Caco-2 (cell line): ENCODE measurements around the gene ADRA1B. TPM values are rescaled to one million over a fixed set of nuclear protein-coding genes. Genes with fewer than 3 reads are reported as not detected.

Experiments used
- BruUV-seq: library from RNA; stranded (reverse); fragments of 400-500 nt; replicated peaks from 2 replicates; lab custom pipeline; 2021; lab: Mats Ljungman, UMichigan
- CTCF ChIA-PET: fragments of 300-600 bp; sonication (Branson Sonifier 250); formaldehyde crosslinking; loops from one replicate; lab custom pipeline; 2022; ENCODE audit warnings: antibody characterized with exemption; lab: Charles Lee
- POLR2A ChIA-PET: fragments of 300-600 bp; sonication (Branson Sonifier 250); formaldehyde crosslinking; loops from one replicate; lab custom pipeline; 2022; ENCODE audit warnings: antibody characterized with exemption; lab: Charles Lee
- DNase-seq, 2 experiments: peaks; one replicate each; pipeline versions ENCODE4 v3.0.0 to v3.0.0-alpha.2; 2020 to 2022
- H3K27me3 ChIP-seq: replicated peaks from 2 replicates; pipeline ENCODE4 v1.6.0; 2011; ENCODE audit warnings: low read length; ENCODE audit not compliant: control insufficient read depth, insufficient read depth
- H3K36me3 ChIP-seq: 2 replicates; pipeline ENCODE4 v1.5.1; 2011; ENCODE audit warnings: low read length; ENCODE audit not compliant: control insufficient read depth, insufficient read depth
- H3K4me1 ChIP-seq: fragments of 250-450 bp; sonication (Bioruptor Pico); 2 replicates; pipeline ENCODE4 v1.5.1; 2020; ENCODE audit warnings: mild to moderate bottlenecking
- H3K4me3 ChIP-seq: 2 replicates; pipeline ENCODE4 v1.5.1; 2011; ENCODE audit warnings: low read depth, mild to moderate bottlenecking, control low read depth, low read length
- H3K9me3 ChIP-seq: fragments of 250-450 bp; sonication (Bioruptor Pico); 2 replicates; pipeline ENCODE4 v1.5.1; 2020; ENCODE audit warnings: mild to moderate bottlenecking, moderate library complexity
- H3K27ac Mint-ChIP-seq: one replicate; pipeline ENCODE4 v1.8.0; 2022; ENCODE audit warnings: mixed read lengths; ENCODE audit not compliant: unreplicated experiment
- H3K27me3 Mint-ChIP-seq: one replicate; pipeline ENCODE4 v1.8.0; 2022; ENCODE audit warnings: mixed read lengths; ENCODE audit not compliant: insufficient read depth, unreplicated experiment
- H3K36me3 Mint-ChIP-seq: one replicate; pipeline ENCODE4 v1.8.0; 2022; ENCODE audit warnings: mild to moderate bottlenecking, mixed read lengths; ENCODE audit not compliant: insufficient read depth, unreplicated experiment
- H3K4me1 Mint-ChIP-seq: one replicate; pipeline ENCODE4 v1.8.0; 2022; ENCODE audit warnings: low read depth, mixed read lengths; ENCODE audit not compliant: unreplicated experiment
- H3K4me3 Mint-ChIP-seq: one replicate; pipeline ENCODE4 v1.8.0; 2022; ENCODE audit warnings: mild to moderate bottlenecking, moderate library complexity, mixed read lengths; ENCODE audit not compliant: unreplicated experiment
- H3K9me3 Mint-ChIP-seq: one replicate; pipeline ENCODE4 v1.8.0; 2022; ENCODE audit warnings: mixed read lengths; ENCODE audit not compliant: unreplicated experiment
- CTCF ChIP-seq, 2 experiments: fragments of 200-600 bp in 1 of 2; IDR thresholded peaks; 1 replicate in 1 of 2; 2 replicates in 1 of 2; pipeline versions ENCODE4 v1.5.1 to v1.8.0; 2011 to 2022; ENCODE audit warnings: antibody characterized with exemption in 1 of 2, control low read depth in 1 of 2, inconsistent platforms in 1 of 2, low read depth in 1 of 2, low read length in 1 of 2, mild to moderate bottlenecking in 1 of 2, moderate library complexity in 1 of 2; ENCODE audit not compliant: insufficient read depth in 1 of 2, severe bottlenecking in 1 of 2, unreplicated experiment in 1 of 2
- intact Hi-C: fragments of 100-400 bp; cut with micrococcal nuclease; formaldehyde crosslinking; loops from one replicate; pipeline ENCODE4 v1.10.0; 2022; ENCODE audit not compliant: unreplicated experiment
- total RNA-seq: library from RNA; stranded (reverse); gene quantifications from 2 replicates; pipeline ENCODE4 v1.2.3, GENCODE V29; 2022

ADRA1B gene
- total RNA-seq, 1 experiment from 2014 or later: not detected

- ChIA-PET CTCF (no interaction called here), POLR2A (no interaction called here)
- intact Hi-C loops: no loop called here
- Histone ChIP-seq H3K4me1 (peaks cover 8% of the 10 kb centered on the region; the same call in 1 of the 2 replicates), H3K4me3 (no peak overlapping the region), H3K36me3 (no peaks in the 10 kb centered on the region), H3K27me3 (no peaks in the 10 kb centered on the region), H3K9me3 (no peaks in the 10 kb centered on the region)
- no peaks in the 10 kb centered on the region for H3K4me1 Mint-ChIP-seq
- BruUV-seq: no TSS peak
- H3K36me3 Mint-ChIP-seq: no peaks in the 10 kb centered on the region
- peaks cover 37% of the 10 kb centered on the region for H3K27me3 Mint-ChIP-seq
- H3K9me3 Mint-ChIP-seq: no peaks in the 10 kb centered on the region
- H3K4me3 Mint-ChIP-seq: peak overlapping the region; percentile 50
- peak in 1 of 2 experiments; percentile 44 for DNase-seq
- no peak for TF ChIP-seq CTCF (IDR thresholded peaks at IDR 0.05; ENCODE audit: insufficient read depth in 1 of 2, low read depth in 1 of 2, low read length in 1 of 2, severe bottlenecking in 1 of 2, unreplicated experiment in 1 of 2)
- H3K27ac Mint-ChIP-seq: no peak overlapping the region
Measured at GRCh38 chr5:159971931-159972461, 55.7 kb downstream of the ADRA1B start.

- H3K36me3 ChIP-seq: no peaks in the 10 kb centered on the region
- Mint-ChIP-seq H3K27me3 (peaks cover 38% of the 10 kb centered on the region), H3K4me3 (peak overlapping the region; percentile 41), H3K4me1 (no peaks in the 10 kb centered on the region), H3K36me3 (no peaks in the 10 kb centered on the region), H3K9me3 (no peaks in the 10 kb centered on the region), H3K27ac (no peak overlapping the region)
- ChIA-PET CTCF (no interaction called here), POLR2A (no interaction called here)
- intact Hi-C loops: no loop called here
- peaks cover 8% of the 10 kb centered on the region; the same call in 1 of the 2 replicates for H3K4me1 ChIP-seq
- H3K4me3 ChIP-seq: no peak overlapping the region
- no TSS peak for BruUV-seq
- TF ChIP-seq CTCF (IDR thresholded peaks at IDR 0.05; ENCODE audit: insufficient read depth in 1 of 2, low read depth in 1 of 2, low read length in 1 of 2, severe bottlenecking in 1 of 2, unreplicated experiment in 1 of 2): no peak
- no peaks in the 10 kb centered on the region for H3K9me3 ChIP-seq
- no peaks in the 10 kb centered on the region for H3K27me3 ChIP-seq
- DNase-seq: no peak
Measured at GRCh38 chr5:159972538-159973362, 56.5 kb downstream of the ADRA1B start.

GRCh38 chr5:159975462-159976019 is 59.3 kb downstream of the ADRA1B start:
- peak in 1 of 2 experiments; percentile 13 for DNase-seq
- Mint-ChIP-seq H3K27me3 (peaks cover 46% of the 10 kb centered on the region), H3K36me3 (no peaks in the 10 kb centered on the region), H3K9me3 (no peaks in the 10 kb centered on the region), H3K4me3 (no peak overlapping the region), H3K4me1 (no peaks in the 10 kb centered on the region), H3K27ac (no peak overlapping the region)
- H3K4me1 ChIP-seq: peaks cover 8% of the 10 kb centered on the region; the same call in 1 of the 2 replicates
- no peaks in the 10 kb centered on the region for H3K27me3 ChIP-seq
- ChIA-PET POLR2A (no interaction called here), CTCF (interaction anchor here (2.1 kb wide), 1 partner anchor 12 kb away, joined by 5 read pairs; no protein-coding TSS in a partner anchor)
- no peak for TF ChIP-seq CTCF (IDR thresholded peaks at IDR 0.05; ENCODE audit: insufficient read depth in 1 of 2, low read depth in 1 of 2, low read length in 1 of 2, severe bottlenecking in 1 of 2, unreplicated experiment in 1 of 2)
- BruUV-seq: no TSS peak
- intact Hi-C loops: no loop called here
- H3K36me3 ChIP-seq: no peaks in the 10 kb centered on the region
- no peak overlapping the region for H3K4me3 ChIP-seq
- no peaks in the 10 kb centered on the region for H3K9me3 ChIP-seq
